Hepatocyte (in vitro differentiated cells): ENCODE results near the gene ZNF785.

Experiments
- CTCF ChIP-seq: fragments of 200-600 bp; sonication (generic); IDR thresholded peaks from 2 replicates; pipeline ENCODE4 v1.5.1; 2016; ENCODE audit warnings: antibody characterized with exemption, mild to moderate bottlenecking; ENCODE audit not compliant: poor library complexity
- EZH2 ChIP-seq: fragments of 200-600 bp; sonication (generic); IDR thresholded peaks from 2 replicates; pipeline ENCODE4 v1.6.1; 2016; ENCODE audit warnings: antibody characterized with exemption, mild to moderate bottlenecking, borderline replicate concordance

GRCh38 chr16:30548416-30549253 lies 36.9 kb downstream of the ZNF785 start:
- no peak for TF ChIP-seq CTCF
- TF ChIP-seq EZH2: no peak
